WI38 (cell line): ENCODE results near the gene KLHL26.

Source experiments
- H3K4me3 ChIP-seq: 2 replicates; pipeline ENCODE4 v1.5.1; 2011; ENCODE audit warnings: low read depth, mild to moderate bottlenecking, control low read depth, low read length
- TF ChIP-seq, protein P1 (sequence below): IDR thresholded peaks from 2 replicates; pipeline ENCODE4 v1.5.1; 2012; ENCODE audit warnings: low read depth, mild to moderate bottlenecking, control low read depth, low read length

Gene KLHL26

GRCh38 chr19:18605196-18605545 lies 31.7 kb upstream of the KLHL26 start:
- TF ChIP-seq, protein P1, sequence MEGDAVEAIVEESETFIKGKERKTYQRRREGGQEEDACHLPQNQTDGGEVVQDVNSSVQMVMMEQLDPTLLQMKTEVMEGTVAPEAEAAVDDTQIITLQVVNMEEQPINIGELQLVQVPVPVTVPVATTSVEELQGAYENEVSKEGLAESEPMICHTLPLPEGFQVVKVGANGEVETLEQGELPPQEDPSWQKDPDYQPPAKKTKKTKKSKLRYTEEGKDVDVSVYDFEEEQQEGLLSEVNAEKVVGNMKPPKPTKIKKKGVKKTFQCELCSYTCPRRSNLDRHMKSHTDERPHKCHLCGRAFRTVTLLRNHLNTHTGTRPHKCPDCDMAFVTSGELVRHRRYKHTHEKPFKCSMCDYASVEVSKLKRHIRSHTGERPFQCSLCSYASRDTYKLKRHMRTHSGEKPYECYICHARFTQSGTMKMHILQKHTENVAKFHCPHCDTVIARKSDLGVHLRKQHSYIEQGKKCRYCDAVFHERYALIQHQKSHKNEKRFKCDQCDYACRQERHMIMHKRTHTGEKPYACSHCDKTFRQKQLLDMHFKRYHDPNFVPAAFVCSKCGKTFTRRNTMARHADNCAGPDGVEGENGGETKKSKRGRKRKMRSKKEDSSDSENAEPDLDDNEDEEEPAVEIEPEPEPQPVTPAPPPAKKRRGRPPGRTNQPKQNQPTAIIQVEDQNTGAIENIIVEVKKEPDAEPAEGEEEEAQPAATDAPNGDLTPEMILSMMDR = no peak
- no peak overlapping the region for H3K4me3 ChIP-seq

DNA sequence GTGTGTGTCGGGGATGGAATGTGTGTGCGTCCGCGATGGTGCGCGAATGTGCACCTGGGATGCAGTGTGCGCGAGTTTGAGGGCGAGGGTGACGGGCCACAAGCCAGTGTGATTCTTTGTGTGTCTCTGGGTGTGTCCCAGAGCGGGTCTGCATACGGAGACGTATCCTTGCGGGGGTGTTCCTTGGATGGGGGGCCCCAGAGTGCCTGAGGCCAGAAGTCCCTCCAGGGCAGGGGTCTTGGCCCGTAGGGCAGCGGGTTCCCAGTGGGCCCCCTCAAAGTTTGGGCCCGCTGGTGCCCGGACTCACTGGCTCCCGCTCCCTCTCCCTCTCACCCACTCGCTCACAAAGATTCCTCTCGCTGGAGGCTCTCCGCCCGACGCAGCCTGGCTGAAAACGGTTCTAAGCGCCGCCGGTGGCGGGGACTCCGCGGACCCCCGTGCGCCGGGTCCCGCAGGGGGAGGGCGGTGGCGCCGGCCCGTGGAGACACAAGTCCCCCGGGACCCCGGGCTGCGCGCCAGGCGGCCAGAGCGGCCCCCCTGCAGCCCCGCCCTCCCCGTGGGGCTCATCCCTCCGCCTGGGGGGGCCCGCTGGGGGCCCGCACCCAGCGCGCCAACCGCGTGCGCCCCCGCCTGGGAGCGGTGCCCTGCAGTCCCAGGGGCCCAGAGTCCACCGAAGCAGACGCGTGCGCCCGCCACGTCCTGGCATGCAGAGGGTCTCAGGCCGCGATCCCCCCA lies 31.1 kb upstream of the KLHL26 start:
- no peak overlapping the region for H3K4me3 ChIP-seq
- TF ChIP-seq, protein P1 = no peak

- TF ChIP-seq, protein P1 = no peak
- H3K4me3 ChIP-seq = 0 out of 2 replicates have a peak within 1 kb of the TSS, but pooled peaks have one; percentile 20
These were observed 30.3 kb upstream of the KLHL26 start, which contains the start of gene CRLF1 for GRCh38 chr19:18606281-18607225. Gene CRLF1 (minus strand): TSS chr19:18606799. CDS start chr19:18606656, 143 bp downstream.

- TF ChIP-seq, protein P1 = no peak
These were observed 29.4 kb upstream of the KLHL26 start for GRCh38 chr19:18607226-18608101.

GRCh38 chr19:18608102-18608804 lies 28.6 kb upstream of the KLHL26 start:
- H3K4me3 ChIP-seq = no peak overlapping the region
- TF ChIP-seq, protein P1 = no peak

More at GRCh38 chr19:18607226-18608101, 29.4 kb upstream of the KLHL26 start:
- H3K4me3 ChIP-seq = 0 out of 2 replicates have a peak overlapping the region, but pooled peaks have one; percentile 8
